ENCODE results near the gene SMARCB1. TPM values are rescaled to one million over a fixed set of nuclear protein-coding genes. Genes with fewer than 3 reads are reported as not detected.

The SMARCB1 gene
- polyA plus RNA-seq, 1 of the 3 experiments (the other 2 are of a cell fraction), result 215 TPM

GRCh38 chr22:23767673-23768548 lies 18.9 kb upstream of the SMARCB1 start, which contains the start of gene CHCHD10 (continued):
- TF ChIP-seq NRF1 (IDR thresholded peaks at IDR 0.05; ENCODE audit: low read depth, low read length), result 0 out of 2 replicates have a peak, but pooled peaks have one; percentile 5
- TF ChIP-seq POLR2AphosphoS5 (IDR thresholded peaks at IDR 0.05; ENCODE audit: low read depth, low read length), result no peak; the same call in 1 of the 2 replicates
- no peak for TF ChIP-seq RCOR1 (IDR thresholded peaks at IDR 0.05; ENCODE audit: low read length)
- TF ChIP-seq, protein P1, sequence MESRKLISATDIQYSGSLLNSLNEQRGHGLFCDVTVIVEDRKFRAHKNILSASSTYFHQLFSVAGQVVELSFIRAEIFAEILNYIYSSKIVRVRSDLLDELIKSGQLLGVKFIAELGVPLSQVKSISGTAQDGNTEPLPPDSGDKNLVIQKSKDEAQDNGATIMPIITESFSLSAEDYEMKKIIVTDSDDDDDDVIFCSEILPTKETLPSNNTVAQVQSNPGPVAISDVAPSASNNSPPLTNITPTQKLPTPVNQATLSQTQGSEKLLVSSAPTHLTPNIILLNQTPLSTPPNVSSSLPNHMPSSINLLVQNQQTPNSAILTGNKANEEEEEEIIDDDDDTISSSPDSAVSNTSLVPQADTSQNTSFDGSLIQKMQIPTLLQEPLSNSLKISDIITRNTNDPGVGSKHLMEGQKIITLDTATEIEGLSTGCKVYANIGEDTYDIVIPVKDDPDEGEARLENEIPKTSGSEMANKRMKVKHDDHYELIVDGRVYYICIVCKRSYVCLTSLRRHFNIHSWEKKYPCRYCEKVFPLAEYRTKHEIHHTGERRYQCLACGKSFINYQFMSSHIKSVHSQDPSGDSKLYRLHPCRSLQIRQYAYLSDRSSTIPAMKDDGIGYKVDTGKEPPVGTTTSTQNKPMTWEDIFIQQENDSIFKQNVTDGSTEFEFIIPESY (IDR thresholded peaks at IDR 0.05; ENCODE audit: borderline replicate concordance, low read depth), result no peak
- TF ChIP-seq SMC3 (IDR thresholded peaks at IDR 0.05; ENCODE audit: low read depth, low read length), result peak; percentile 78
- TF ChIP-seq IRF3 (IDR thresholded peaks at IDR 0.05; ENCODE audit: low read depth, low read length), result no peak
- no peak for TF ChIP-seq GABPA (IDR thresholded peaks at IDR 0.05; ENCODE audit: low read depth)
- TF ChIP-seq ELF1 (IDR thresholded peaks at IDR 0.05), result no peak
- no peak for TF ChIP-seq GATA2 (CRISPR knock-in tag; IDR thresholded peaks at IDR 0.05)

GRCh38 chr22:23769321-23769965 lies 17.3 kb upstream of the SMARCB1 start:
- Histone ChIP-seq H2AFZ (ENCODE audit: low read depth) (no peak overlapping the region), H3K9ac (no peak overlapping the region), H3K27ac (ENCODE audit: low read depth in 2 of 2, low read length in 1 of 2) (no peak overlapping the region), H3K4me2 (no peak overlapping the region), H3K27me3 (ENCODE audit: insufficient read depth) (no peaks in the 10 kb centered on the region), H3K9me3 (no peaks in the 10 kb centered on the region), H3K4me3 (ENCODE audit: low read depth in 2 of 2, low read length in 1 of 2) (no peak overlapping the region), H3F3A (replicated peaks; ENCODE audit: insufficient read depth) (peaks cover 6% of the 10 kb centered on the region), H3K9me2 (no peaks in the 10 kb centered on the region), H3K36me3 (replicated peaks in 1 of 2; ENCODE audit: control insufficient read depth in 1 of 2, insufficient read depth in 2 of 2, low read length in 1 of 2) (no peaks in the 10 kb centered on the region), H3K4me1 (ENCODE audit: control insufficient read depth in 1 of 2, insufficient read depth in 2 of 2, low read depth in 1 of 2, low read length in 1 of 2) (peaks cover 4 to 31% of the 10 kb centered on the region in 2 experiments; a peak in 3 of 4 replicates), H3K79me2 (ENCODE audit: insufficient read depth) (peaks cover 11% of the 10 kb centered on the region; the same call in 1 of the 2 replicates), H4K20me1 (ENCODE audit: insufficient read depth) (no peaks in the 10 kb centered on the region)
- ChIA-PET CTCF (interaction anchor here (0.6 to 14.9 kb wide), 12 partner anchors 8 to 463 kb away, joined by 3 to 277 read pairs (median 3); partner anchors contain the start of gene SLC2A11), POLR2A (interaction anchor here (0.7 kb wide), 1 partner anchor 20 kb away, joined by 3 read pairs; no protein-coding TSS in a partner anchor)
- no peak for TF ChIP-seq YY1 (IDR thresholded peaks at IDR 0.05; ENCODE audit: low read depth)
- WGBS (ENCODE audit: low lambda C conversion rate), result 98% methylated on average over 5 of the region's 6 CpGs
- no peak for DNase-seq

Measured in SK-N-SH (cell line).